Measurements from ENCODE around the gene IRF2BPL. TPM values are rescaled to one million over a fixed set of nuclear protein-coding genes. Genes with fewer than 3 reads are reported as not detected.

Gene IRF2BPL
- total and polyA plus RNA-seq, 2 of the 8 experiments (the other 6 are each of a cell fraction or from before 2014, with no cell fraction given), result 18.8 to 57.0 TPM

- POLR2A ChIA-PET (ENCODE audit: partially characterized antibody), result interaction anchor here (0.6 to 7.7 kb wide), 4 partner anchors 18 to 146 kb away, joined by 3 to 92 read pairs (median 4); partner anchors contain the start of gene IRF2BPL
- H4K20me1 ChIP-seq (replicated peaks in 1 of 2; ENCODE audit: control insufficient read depth in 1 of 2, insufficient read depth in 2 of 2, low read length in 2 of 2), result no peaks in the 10 kb centered on the region
- H3K9ac ChIP-seq (replicated peaks in 1 of 4; ENCODE audit: extremely low read depth in 1 of 4, low read depth in 3 of 4, low read length in 3 of 4), result no peak overlapping the region
- H3K4ac ChIP-seq (replicated peaks; ENCODE audit: insufficient read length, low read depth, low read length), result peak overlapping the region; percentile 80
- no peak overlapping the region for H4K8ac ChIP-seq (ENCODE audit: extremely low read depth, insufficient read depth, low read length)
- peaks cover 24 to 54% (median 31%) of the 10 kb centered on the region in 4 experiments; a peak in 6 of 7 replicates for H3K4me1 ChIP-seq (replicated peaks in 1 of 4; ENCODE audit: control insufficient read depth in 3 of 4, insufficient read depth in 4 of 4, low read length in 3 of 4)
- H4K5ac ChIP-seq (ENCODE audit: insufficient read length, low read depth, low read length), result no peak overlapping the region
- no peak overlapping the region for H3K14ac ChIP-seq (ENCODE audit: insufficient read length)
- H2BK12ac ChIP-seq (ENCODE audit: low read depth, low read length), result peak overlapping the region; percentile 99
- FAIRE-seq (no peak), DNase-seq (ENCODE audit: low read depth in 1 of 2, low spot score in 2 of 2) (no peak)
- peak overlapping the region; percentile 81; the same call in 1 of the 2 replicates for H2BK5ac ChIP-seq (ENCODE audit: low read depth, low read length)
- H2BK20ac ChIP-seq (ENCODE audit: low read length), result peak overlapping the region; percentile 93
- 74% methylated on average over 10 of the region's 10 CpGs; no CpG with 5 or more reads in 1 of the 2 experiments for WGBS, 2 experiments (ENCODE audit: extremely low coverage in 1 of 2, insufficient coverage in 1 of 2, insufficient read length in 1 of 2, insufficient replicate concordance in 2 of 2, low coverage in 1 of 2, low lambda C conversion rate in 2 of 2, missing lambda C conversion rate in 1 of 2)
- no peak overlapping the region for H3K23ac ChIP-seq (ENCODE audit: insufficient read length)
- H3K23me2 ChIP-seq (ENCODE audit: low read depth, low read length), result peaks cover 3% of the 10 kb centered on the region; the same call in 1 of the 2 replicates
- TF ChIP-seq KDM5A (IDR thresholded peaks at IDR 0.05; ENCODE audit: low read length) (no peak), CEBPB (IDR thresholded peaks at IDR 0.05; ENCODE audit: low read depth, low read length) (0 out of 2 replicates have a peak, but pooled peaks have one; percentile 21), GABPA (IDR thresholded peaks at IDR 0.05; ENCODE audit: borderline replicate concordance, insufficient read depth, low read length) (no peak), SP1 (IDR thresholded peaks at IDR 0.05; ENCODE audit: low read depth, low read length) (no peak), CHD2 (IDR thresholded peaks at IDR 0.05; ENCODE audit: low read length) (no peak), ASH2L (IDR thresholded peaks at IDR 0.05; ENCODE audit: low read length) (no peak), RAD21 (IDR thresholded peaks at IDR 0.05 in 1 of 2, conservative IDR thresholded peaks at IDR 0.05 in 1 of 2; ENCODE audit: low read depth in 2 of 2, low read length in 2 of 2) (no peak)
- no peak overlapping the region for H2AFZ ChIP-seq (ENCODE audit: low read length)
- no peaks in the 10 kb centered on the region for H3K79me2 ChIP-seq (ENCODE audit: control insufficient read depth in 1 of 2, insufficient read depth in 2 of 2, low read length in 2 of 2)
- CTCF ChIA-PET (ENCODE audit: partially characterized antibody), result interaction anchor here (0.6 to 15.7 kb wide), 16 partner anchors 9 to 175 kb away, joined by 3 to 241 read pairs (median 4); no protein-coding TSS in a partner anchor
- H3K27ac ChIP-seq (ENCODE audit: low read depth, low read length), result no peak overlapping the region
- peak overlapping the region; percentile 74; the same call in 1 of the 2 replicates for H3K18ac ChIP-seq (ENCODE audit: extremely low read depth, low read length)
- H2BK15ac ChIP-seq (ENCODE audit: low read length), result peak overlapping the region; percentile 99; the same call in 1 of the 2 replicates
- H3K4me2 ChIP-seq (ENCODE audit: insufficient read depth in 1 of 2, low read depth in 2 of 2, low read length in 2 of 2), result peak overlapping the region in 1 of 2 experiments; percentile 11; a peak in 1 of 4 replicates
- H2AK5ac ChIP-seq (ENCODE audit: low read depth, low read length), result peak overlapping the region; percentile 85; the same call in 1 of the 2 replicates
- H2BK120ac ChIP-seq (replicated peaks; ENCODE audit: low read depth, low read length), result peak overlapping the region; percentile 26
- no peak overlapping the region for H3K56ac ChIP-seq (replicated peaks; ENCODE audit: insufficient read length, low read depth, low read length)
- H3K79me1 ChIP-seq (ENCODE audit: low read depth, low read length), result no peaks in the 10 kb centered on the region
- H3K9me3 ChIP-seq (ENCODE audit: insufficient read depth in 2 of 2, low read depth in 1 of 2, low read length in 1 of 2), result no peaks in the 10 kb centered on the region
- H4K91ac ChIP-seq (replicated peaks; ENCODE audit: insufficient read length, low read length), result peak overlapping the region; percentile 93
- no peak overlapping the region for H3K4me3 ChIP-seq (ENCODE audit: extremely low read depth in 1 of 4, insufficient read depth in 2 of 4, low read depth in 3 of 4, low read length in 4 of 4)
- H3K36me3 ChIP-seq (ENCODE audit: control insufficient read depth in 2 of 4, insufficient read depth in 4 of 4, low read length in 3 of 4), result no peaks in the 10 kb centered on the region
- no peaks in the 10 kb centered on the region; a peak in 1 of 7 replicates for H3K27me3 ChIP-seq (replicated peaks in 1 of 4; ENCODE audit: control insufficient read depth in 3 of 4, extremely low read depth in 1 of 4, insufficient read depth in 3 of 4, low read length in 3 of 4)
These were observed 14.9 kb upstream of the IRF2BPL start for GRCh38 chr14:77043177-77043983.
